Dedifferentiated amniotic fluid mesenchymal stem cell (primary cell): ENCODE results near the gene RIT2.

Experiments used
- DNase-seq: peaks from one replicate; pipeline ENCODE4 v3.0.0-alpha.2; 2016; ENCODE audit errors: extremely low spot score

RIT2 gene

GRCh38 chr18:42929857-42930256 is 185.6 kb downstream of the RIT2 start:
- no peak for DNase-seq

GRCh38 chr18:42929181-42929580 is 186.3 kb downstream of the RIT2 start:
- no peak for DNase-seq

DNA sequence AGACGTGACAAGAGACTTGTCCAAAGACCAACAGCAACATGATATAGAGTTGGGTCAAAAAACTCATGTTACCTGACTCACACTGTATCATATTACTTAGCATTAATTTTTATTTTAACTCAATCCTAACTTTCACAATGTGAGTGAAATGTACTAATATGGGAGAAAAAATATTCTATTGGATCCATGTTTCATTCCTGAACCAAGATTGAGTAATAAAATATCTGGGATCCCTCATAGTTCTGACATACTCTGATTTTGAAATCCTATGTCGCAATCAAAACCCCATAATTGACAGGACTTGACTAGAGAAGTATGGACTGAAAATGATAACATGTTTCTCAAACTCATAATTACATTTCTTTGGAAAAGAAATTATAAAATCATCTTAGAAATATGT is 190.4 kb downstream of the RIT2 start:
- DNase-seq, result no peak

GRCh38 chr18:42922363-42922762 is 193.1 kb downstream of the RIT2 start:
- DNase-seq, result no peak

- no peak for DNase-seq
These were observed 194.2 kb downstream of the RIT2 start for GRCh38 chr18:42921226-42921737.

DNA sequence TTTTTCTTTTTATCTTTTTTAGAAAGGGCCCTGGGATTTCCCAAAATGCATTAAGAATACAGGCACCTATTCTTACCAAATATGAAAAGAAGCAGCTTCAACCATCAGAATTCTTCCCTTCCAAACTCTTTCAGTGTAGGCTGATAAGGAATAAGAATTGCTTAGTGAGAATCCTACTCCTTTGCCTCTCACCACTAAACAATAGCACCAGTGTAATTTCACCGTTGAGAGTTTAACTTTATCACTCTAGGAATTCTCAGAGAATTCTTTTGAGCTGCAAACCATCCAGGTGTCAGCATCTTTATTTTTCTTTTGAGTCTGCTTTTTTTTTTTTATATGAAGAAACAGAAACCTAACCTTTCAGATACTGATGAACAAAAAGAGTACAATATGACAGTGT is 194.9 kb downstream of the RIT2 start:
- no peak for DNase-seq

DNA sequence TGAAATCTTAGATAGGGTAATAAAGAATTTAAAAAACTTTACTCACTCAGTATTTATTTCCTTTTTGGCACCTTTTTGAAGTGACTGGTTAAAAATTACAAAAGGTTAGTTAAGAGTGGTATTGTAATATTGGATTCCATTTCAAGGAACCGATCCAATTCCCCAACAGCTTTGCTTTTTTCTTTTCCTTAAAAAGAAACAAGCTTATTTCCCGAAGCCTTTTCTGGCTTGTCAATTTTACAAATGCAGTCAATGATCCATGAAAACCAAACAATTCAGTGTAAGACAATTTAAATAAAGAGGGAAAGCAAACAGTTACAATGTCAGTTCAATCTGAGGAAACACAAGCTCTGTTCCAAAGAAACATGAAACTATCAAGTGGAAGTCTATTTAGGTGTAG is 200.2 kb downstream of the RIT2 start:
- no peak for DNase-seq

DNA sequence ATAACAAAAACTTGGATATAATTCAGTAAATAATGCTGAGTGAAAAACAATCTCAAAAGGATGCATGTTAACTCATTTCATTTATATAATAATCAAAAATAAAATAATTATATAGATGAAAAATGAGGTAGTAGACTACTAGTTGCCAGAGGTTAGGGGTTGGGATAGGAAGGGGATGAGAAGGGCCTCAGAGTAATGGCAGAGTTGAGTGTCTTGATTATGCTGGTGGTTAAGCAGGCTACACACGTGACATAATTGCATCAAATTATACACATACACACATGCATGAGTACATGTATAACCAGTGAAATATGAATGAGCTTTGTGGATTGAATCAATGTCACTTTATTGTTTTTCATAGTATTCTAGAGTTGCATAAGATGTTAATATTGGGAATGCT is 201.0 kb downstream of the RIT2 start:
- DNase-seq, result no peak

DNA sequence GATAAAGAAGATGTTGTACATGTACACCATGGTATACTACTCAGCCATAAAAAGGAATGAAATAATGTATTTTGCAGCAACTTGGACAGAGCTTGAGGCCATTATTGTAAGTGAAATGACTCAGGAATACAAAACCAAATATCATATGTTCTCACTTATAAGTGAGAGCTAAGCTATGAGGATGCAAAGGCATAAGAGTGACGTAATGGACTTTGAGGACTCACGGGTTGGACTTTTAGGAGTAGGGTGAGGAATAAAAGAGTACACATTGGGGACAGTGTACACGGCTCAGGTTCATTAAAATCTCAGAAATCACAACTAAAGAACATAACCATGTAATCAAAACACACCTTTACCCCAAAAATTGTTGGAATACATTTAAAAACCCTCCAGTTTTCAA is 206.4 kb downstream of the RIT2 start:
- no peak for DNase-seq

- DNase-seq, result no peak
These were observed 208.7 kb downstream of the RIT2 start for GRCh38 chr18:42906761-42907160.

DNA sequence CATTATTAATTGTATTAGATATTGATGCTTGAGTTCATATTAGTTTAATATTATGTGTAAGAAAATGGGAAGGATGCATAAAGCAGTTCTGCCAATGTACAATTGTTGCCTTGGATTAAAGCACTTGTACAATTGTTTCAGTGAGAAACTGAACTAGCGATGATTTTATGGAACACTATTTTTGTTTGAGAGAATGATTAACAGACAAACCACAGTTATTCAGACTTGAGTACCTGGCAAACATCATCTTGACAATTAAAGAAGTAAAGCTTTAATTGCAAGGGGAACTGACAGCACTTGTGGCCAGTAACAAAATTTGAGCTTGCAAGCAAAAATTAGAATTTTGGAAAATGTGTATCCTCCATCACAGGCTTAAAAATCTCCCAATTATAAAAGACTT is 214.3 kb downstream of the RIT2 start:
- no peak for DNase-seq

- no peak for DNase-seq
These were observed 221.5 kb downstream of the RIT2 start for GRCh38 chr18:42893977-42894376.

- DNase-seq, result no peak
These were observed 223.3 kb downstream of the RIT2 start for GRCh38 chr18:42892181-42892580.

DNA sequence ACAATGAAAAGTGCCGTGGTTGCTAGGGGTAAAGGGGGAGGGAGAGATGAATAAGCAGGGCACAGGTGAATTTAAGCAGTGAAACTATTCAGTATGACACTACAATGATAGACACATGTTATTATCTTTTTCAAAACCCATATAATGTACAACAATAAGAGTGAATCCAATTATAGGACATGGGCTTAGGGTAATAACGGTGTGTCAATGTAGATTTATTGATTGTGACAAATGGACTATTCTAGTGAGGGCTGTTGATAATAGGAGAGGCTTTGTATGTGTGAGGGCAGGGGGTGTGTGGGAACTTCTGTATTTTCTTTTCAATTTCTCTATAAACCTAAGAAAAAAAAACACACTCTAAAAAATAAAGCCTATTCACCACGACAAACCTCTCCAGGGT is 223.8 kb downstream of the RIT2 start:
- no peak for DNase-seq

GRCh38 chr18:42883169-42883568 is 232.3 kb downstream of the RIT2 start:
- DNase-seq, result no peak

GRCh38 chr18:42882122-42882521 is 233.4 kb downstream of the RIT2 start:
- DNase-seq, result no peak

DNA sequence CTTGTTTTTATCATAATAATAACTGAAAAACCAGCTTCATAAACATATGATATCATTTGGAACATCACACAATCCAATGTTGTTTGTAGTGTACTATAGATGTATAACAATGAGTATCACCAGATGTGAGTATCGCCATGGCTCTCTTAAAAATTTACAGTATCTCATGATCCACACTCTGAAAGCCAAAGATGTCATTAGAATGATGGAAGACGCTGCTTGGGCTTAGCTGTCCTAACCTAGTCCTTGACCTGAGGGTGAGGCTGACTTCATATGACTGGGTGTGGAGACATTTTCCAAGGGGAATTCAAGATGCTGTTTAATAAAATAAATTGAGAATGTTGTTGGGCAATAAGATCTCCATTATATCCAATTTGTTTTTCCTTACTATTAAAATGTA is 242.6 kb downstream of the RIT2 start:
- DNase-seq, result no peak

GRCh38 chr18:42864876-42865275 is 250.6 kb downstream of the RIT2 start:
- DNase-seq, result no peak

DNA sequence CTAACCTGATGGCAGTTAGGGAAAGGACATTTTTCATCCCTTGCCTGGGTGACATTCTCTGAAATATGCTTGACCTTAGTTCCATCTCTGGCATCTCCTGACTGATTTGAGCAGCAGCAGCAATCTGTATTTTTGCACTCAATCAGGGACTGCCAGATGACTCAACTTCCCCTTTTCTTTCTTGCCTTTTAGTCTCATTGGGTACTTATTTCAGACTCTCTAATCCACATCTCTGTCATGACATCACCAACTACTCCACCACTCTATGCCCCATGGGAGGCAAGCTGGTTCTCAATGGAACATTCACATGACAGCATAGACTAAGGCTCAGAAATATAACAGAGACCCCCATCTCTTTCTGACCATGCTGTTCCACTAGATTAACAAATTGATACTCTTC is 254.2 kb downstream of the RIT2 start:
- DNase-seq, result no peak

GRCh38 chr18:42860548-42860947 is 254.9 kb downstream of the RIT2 start:
- no peak for DNase-seq

DNA sequence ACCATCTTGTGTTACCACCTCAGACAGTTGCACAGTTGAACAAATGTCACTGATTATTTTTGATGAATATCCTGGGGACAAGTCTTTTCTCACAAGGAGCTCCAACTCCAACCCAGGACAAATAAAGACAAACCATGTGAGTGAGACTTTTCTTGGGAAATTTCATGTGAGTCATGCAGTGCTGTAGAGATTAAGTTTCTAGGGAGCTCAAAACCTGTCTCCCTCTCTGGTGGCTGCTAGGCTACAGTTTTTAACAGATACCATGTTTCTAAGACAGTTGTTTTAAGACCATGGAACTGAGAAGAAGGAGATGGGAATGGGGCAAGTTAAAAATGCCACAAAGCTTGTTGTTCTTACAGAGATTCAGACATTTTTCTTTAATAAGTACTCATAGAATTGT is 255.5 kb downstream of the RIT2 start:
- DNase-seq, result no peak

DNA sequence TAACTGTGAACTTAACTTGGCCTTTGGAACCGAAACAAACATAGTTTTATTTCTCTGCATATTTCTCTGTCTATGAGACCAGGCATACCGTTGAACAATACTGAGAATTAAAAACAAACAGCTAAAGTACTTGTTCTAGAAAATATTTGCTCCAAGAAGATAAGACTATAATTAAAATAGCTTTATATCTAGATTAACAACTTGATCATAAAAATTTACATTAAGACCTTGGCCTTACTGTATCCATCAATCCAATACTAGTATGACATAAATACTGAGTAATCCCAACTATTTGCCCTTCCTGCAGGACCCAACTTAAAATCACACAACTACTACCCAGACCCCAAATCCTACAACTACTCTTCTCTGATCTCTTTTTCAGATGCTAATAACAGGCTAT is 260.9 kb downstream of the RIT2 start:
- DNase-seq, result no peak

- DNase-seq, result no peak
These were observed 265.1 kb downstream of the RIT2 start for GRCh38 chr18:42850174-42851083.

GRCh38 chr18:42839408-42839807 is 276.1 kb downstream of the RIT2 start:
- no peak for DNase-seq
